Activated T-helper 9 cell treated with anti-CD3 and anti-CD28 coated beads, Interleukin-2, amount 50 U/mL, for 16 hours (primary cell): ENCODE measurements around the gene UPK1B.
"Not testable (repeated sequence)": the region's sequence is repeated elsewhere in the genome, so short reads cannot be mapped to it uniquely, and the experiment has no call there.

Experiments
- DNase-seq: peaks from one replicate; pipeline ENCODE4 v3.0.0-alpha.2; 2020; ENCODE audit warnings: low read depth

UPK1B gene

GRCh38 chr3:119173325-119173724 lies at the start of gene UPK1B:
UPK1B (plus strand) TSS chr3:119173598; CDS start chr3:119186742, 13,144 bp downstream.
- no peak for DNase-seq

GRCh38 chr3:119125342-119125741 lies 48.1 kb upstream of the UPK1B start:
- DNase-seq, result no peak

GRCh38 chr3:119125742-119126504 lies 47.5 kb upstream of the UPK1B start:
- DNase-seq, result no peak

- DNase-seq, result not testable (repeated sequence)
Observed at GRCh38 chr3:119130291-119130690, 43.1 kb upstream of the UPK1B start.

GRCh38 chr3:119132291-119132690 lies 41.1 kb upstream of the UPK1B start:
- not testable (repeated sequence) for DNase-seq

GRCh38 chr3:119139360-119139759 lies 34.0 kb upstream of the UPK1B start:
- DNase-seq, result not testable (repeated sequence)

- DNase-seq, result no peak
Observed at GRCh38 chr3:119140466-119140865, 32.9 kb upstream of the UPK1B start.

- no peak for DNase-seq
Observed at GRCh38 chr3:119145128-119145499, 28.3 kb upstream of the UPK1B start.

GRCh38 chr3:119145500-119146167 lies 27.8 kb upstream of the UPK1B start, which contains the start of gene TEX55:
TEX55 (plus strand) TSS chr3:119146165; CDS start chr3:119146190, 25 bp downstream.
- no peak for DNase-seq

- no peak for DNase-seq
Observed at GRCh38 chr3:119146578-119147375, 26.6 kb upstream of the UPK1B start.

GRCh38 chr3:119147494-119147893 lies 25.9 kb upstream of the UPK1B start:
- DNase-seq, result no peak

- no peak for DNase-seq
Observed at GRCh38 chr3:119148493-119149180, 24.8 kb upstream of the UPK1B start.

GRCh38 chr3:119149484-119149883 lies 23.9 kb upstream of the UPK1B start:
- no peak for DNase-seq

GRCh38 chr3:119156868-119157267 lies 16.5 kb upstream of the UPK1B start:
- DNase-seq, result no peak

- DNase-seq, result no peak
Observed at GRCh38 chr3:119157971-119158370, 15.4 kb upstream of the UPK1B start.

- DNase-seq, result no peak
Observed at GRCh38 chr3:119160361-119160760, 13.0 kb upstream of the UPK1B start.

- no peak for DNase-seq
Observed at GRCh38 chr3:119160815-119161214, 12.6 kb upstream of the UPK1B start.

- no peak for DNase-seq
Observed at GRCh38 chr3:119161240-119161639, 12.2 kb upstream of the UPK1B start.

GRCh38 chr3:119164745-119165144 lies 8.7 kb upstream of the UPK1B start:
- not testable (repeated sequence) for DNase-seq

- no peak for DNase-seq
Observed at GRCh38 chr3:119170821-119171220, 2.6 kb upstream of the UPK1B start.

GRCh38 chr3:119175872-119176756 lies 2.7 kb downstream of the UPK1B start:
- no peak for DNase-seq
